Measurements from ENCODE around the gene TCEAL9.
A peak's percentile ranks its signal among the peaks of the same experiment; 100 is the strongest.
"Not testable (repeated sequence)": the region's sequence is repeated elsewhere in the genome, so short reads cannot be mapped to it uniquely, and the experiment has no call there.

Gene TCEAL9

DNA sequence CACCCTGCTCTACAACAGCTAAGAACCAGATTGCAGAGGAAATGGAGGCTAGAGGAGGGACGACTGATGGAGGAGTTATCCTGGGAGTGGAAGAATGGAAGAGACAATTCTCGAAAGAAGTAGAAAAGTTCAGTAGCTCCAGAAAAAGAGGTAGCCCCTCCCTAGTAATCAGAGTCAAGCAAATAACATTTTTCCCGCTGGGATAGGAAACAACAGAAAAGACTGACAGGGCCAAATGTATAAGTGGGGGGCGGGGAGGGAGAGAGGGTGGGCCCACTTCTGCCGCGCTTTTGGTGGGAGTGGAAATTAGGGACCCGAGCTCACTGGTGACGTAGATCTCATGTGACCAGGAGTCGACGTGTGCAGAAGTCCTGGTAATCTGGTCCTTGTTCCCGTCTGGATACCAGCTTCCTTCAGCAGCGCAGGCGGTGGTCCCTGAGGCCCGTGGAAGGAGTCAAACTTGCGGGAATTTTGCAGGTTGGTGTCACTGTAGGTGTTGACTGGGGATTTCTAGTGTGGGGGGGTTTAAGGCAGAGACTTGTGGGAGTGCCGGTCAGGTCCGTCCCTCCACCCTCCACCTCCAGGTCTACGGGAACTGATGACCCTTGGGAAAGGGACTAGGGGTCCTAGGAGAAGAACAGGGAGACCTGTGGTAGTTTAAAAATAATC is at the start of gene TCEAL9:
TCEAL9 (plus strand) TSS at position 377 of the 669 bp plus-strand sequence. CDS start 1,179 bp downstream, outside the sequence.
- DNase-seq (ENCODE audit: low read depth) = no peak

DNA sequence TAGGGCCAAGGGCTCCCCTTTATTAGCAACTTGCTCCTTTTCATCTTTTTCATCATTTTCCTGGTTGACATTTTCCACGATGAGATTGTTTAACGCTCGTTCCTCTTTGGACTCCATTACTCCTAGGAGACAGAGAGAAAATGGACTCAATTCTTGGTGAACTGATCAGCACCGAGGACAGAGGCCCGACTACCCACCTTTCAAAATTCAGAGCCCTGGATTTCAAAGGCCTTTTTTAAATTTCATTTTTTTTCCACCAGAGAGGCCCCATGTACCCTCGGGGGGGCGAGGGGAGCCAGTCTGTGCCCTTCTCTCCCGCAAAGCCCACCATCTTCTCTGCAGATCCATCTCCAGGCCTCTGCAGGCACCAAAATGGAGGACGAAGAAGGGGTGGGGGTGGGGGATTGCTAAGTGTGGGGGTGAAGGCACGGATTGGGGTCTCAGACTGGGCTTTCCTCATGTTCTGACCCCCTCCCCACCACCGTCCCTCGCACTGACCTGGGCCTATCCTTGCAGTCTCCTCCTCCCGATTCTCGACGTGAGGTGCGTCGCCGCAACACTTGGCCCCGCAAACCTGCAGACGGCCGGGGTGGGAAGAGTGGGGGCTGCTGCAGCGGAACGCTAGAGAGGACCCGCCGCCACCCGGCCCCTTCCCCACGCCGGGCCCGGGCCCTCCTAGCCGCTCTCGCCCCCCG is 46.3 kb upstream of the TCEAL9 start:
- no peak for DNase-seq (ENCODE audit: low read depth)

- peak; percentile 56 for DNase-seq (ENCODE audit: low read depth)
These were observed 45.5 kb upstream of the TCEAL9 start, which contains the start of gene BEX2 for GRCh38 chrX:103310555-103311398. Gene BEX2 (minus strand): TSS chrX:103310990. CDS start chrX:103309976, 1,014 bp downstream.

- DNase-seq (ENCODE audit: low read depth) = no peak
These were observed 44.9 kb upstream of the TCEAL9 start for GRCh38 chrX:103311399-103311780.

GRCh38 chrX:103329991-103330390 is 26.3 kb upstream of the TCEAL9 start, which contains the start of gene TCEAL7:
Gene TCEAL7 (plus strand): TSS chrX:103330239. CDS start chrX:103331404, 1,165 bp downstream.
- no peak for DNase-seq (ENCODE audit: low read depth)

- DNase-seq (ENCODE audit: low read depth) = no peak
These were observed 25.5 kb upstream of the TCEAL9 start for GRCh38 chrX:103330681-103331288.

- DNase-seq (ENCODE audit: low read depth) = no peak
These were observed 17.6 kb upstream of the TCEAL9 start for GRCh38 chrX:103338663-103339062.

GRCh38 chrX:103343105-103343504 is 13.2 kb upstream of the TCEAL9 start:
- DNase-seq (ENCODE audit: low read depth) = no peak

GRCh38 chrX:103344606-103345005 is 11.7 kb upstream of the TCEAL9 start:
- no peak for DNase-seq (ENCODE audit: low read depth)

- DNase-seq (ENCODE audit: low read depth) = no peak
These were observed 8.5 kb upstream of the TCEAL9 start for GRCh38 chrX:103347682-103348397.

DNA sequence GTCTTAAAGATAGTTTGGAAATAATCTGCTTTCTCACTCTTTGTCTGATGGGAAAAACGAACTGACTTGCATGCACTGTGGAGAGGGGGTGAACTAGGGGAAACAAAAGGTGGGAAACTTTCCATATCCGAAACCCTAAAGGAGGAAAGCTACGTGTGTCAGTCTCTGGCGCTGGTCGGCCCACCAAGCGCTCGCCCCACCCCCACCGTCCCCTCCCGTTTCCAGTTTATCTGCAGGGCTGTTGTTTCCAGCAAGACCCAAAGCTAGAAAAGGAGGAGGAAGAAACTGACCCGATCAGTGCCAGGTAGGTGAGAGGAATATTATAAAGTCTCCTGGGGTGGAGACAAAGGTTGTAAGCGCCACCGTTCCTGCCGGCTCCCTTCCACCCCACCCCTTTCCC is 552 bp downstream of the TCEAL9 start:
- DNase-seq (ENCODE audit: low read depth) = no peak

GRCh38 chrX:103357871-103358270 is 1.6 kb downstream of the TCEAL9 start:
- DNase-seq (ENCODE audit: low read depth) = no peak

DNA sequence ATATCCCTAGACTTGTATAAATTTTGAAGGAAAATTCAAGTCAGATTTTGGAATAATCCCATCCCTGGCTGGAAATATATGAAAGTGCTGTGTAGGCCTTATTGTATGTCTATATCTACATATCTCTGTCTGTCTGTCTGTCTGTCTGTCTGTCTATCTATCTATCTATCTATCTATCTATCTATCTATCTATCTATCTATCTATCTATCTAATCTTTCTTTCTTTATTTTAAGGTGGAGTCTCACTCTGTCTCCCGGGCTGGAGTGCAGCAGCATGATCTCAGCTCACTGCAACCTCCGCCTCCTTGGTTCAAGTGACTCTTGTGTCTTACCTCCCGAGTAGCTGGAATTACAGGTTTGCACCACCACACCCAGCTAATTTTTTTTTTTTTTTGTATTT is 3.3 kb downstream of the TCEAL9 start:
- not testable (repeated sequence) for DNase-seq (ENCODE audit: low read depth)

- DNase-seq (ENCODE audit: low read depth) = no peak
These were observed 3.8 kb downstream of the TCEAL9 start for GRCh38 chrX:103360092-103360491.

GRCh38 chrX:103360916-103361315 is 4.6 kb downstream of the TCEAL9 start:
- DNase-seq (ENCODE audit: low read depth) = no peak

GRCh38 chrX:103361798-103362197 is 5.5 kb downstream of the TCEAL9 start:
- DNase-seq (ENCODE audit: low read depth) = no peak

DNA sequence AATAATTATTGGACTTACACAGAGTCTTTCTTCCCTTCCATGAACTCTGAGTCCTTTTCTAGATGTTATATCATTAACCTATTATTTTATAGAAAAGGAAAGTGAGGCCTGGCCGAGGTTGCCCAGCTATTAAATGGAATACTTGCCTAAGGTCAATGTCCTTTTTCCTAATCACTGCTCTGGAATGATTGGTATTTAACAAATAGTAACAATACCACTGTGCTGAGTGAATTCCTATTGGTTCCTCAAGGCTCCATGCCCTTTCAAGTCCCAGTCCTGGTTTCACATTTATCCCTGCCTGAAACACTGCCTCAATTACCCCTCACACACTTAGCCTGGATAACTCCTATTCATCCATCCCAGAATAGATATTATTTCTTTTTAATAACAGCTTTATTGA is 6.2 kb downstream of the TCEAL9 start:
- DNase-seq (ENCODE audit: low read depth) = no peak

DNA sequence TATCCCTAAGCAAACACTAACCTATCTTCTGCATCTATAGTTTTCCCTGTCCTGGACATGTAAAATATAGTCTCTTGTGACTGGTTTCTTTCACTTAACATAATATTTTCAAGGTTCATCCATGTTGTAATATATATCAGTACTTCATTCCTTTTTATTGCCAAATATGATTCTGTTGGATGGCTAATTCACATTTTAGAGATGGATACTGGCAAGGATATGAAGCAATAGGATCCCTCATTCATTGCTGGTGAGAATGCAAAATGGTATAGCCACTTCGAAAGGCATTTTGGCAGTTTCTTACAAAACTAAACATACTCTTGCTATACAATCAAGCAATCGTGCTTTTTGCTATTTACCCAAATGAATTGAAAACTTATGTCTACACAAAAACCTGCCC is 6.7 kb downstream of the TCEAL9 start:
- DNase-seq (ENCODE audit: low read depth) = no peak

DNA sequence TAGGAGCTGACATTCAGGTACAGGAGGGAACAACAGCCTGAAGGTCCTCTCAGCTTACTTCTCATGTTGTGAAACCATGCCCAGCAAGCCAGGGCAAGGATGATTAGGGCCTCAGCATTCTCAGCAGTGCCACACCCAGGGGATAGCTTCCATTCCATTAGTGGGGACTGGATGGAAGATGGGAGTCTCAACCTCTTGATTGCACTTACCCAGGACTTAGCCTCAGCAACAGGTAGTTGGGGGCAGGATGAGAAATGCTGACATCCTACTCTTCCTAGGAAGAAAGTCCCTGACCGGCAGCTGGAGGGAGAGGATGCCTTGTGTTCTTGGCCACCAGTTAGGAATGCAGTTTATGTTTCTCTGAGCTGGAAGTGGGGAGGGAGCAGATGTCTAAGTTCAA is 11.2 kb downstream of the TCEAL9 start:
- DNase-seq (ENCODE audit: low read depth) = no peak

GRCh38 chrX:103369479-103369878 is 13.2 kb downstream of the TCEAL9 start:
- no peak for DNase-seq (ENCODE audit: low read depth)

GRCh38 chrX:103372886-103373285 is 16.6 kb downstream of the TCEAL9 start:
- no peak for DNase-seq (ENCODE audit: low read depth)

DNA sequence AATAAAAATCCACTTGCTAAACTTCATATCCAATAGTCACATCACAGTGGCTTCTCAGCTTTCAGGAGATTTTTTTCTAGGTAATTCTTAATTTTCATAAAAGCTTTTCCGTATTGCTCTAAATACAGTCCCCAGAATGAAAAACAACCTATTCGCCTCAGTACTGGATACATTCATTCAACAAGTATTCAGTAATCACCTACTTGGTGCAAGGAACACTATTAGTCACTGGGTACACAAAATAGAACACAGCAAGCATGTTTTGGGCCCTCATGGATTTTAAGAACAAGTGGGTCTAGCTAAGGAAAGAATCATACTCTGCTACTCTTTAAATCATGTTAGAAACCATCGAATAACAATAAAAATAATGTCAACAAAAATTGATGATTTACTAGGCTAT is 17.3 kb downstream of the TCEAL9 start:
- DNase-seq (ENCODE audit: low read depth) = no peak
